ENCODE measurements around the gene G3BP1. TPM values are rescaled to one million over a fixed set of nuclear protein-coding genes. Genes with fewer than 3 reads are reported as not detected.

Gene G3BP1
- total and polyA plus RNA-seq, 2 of the 13 experiments (the other 11 are each of a cell fraction or from before 2014, with no cell fraction given): 36.7 to 320 TPM

DNA sequence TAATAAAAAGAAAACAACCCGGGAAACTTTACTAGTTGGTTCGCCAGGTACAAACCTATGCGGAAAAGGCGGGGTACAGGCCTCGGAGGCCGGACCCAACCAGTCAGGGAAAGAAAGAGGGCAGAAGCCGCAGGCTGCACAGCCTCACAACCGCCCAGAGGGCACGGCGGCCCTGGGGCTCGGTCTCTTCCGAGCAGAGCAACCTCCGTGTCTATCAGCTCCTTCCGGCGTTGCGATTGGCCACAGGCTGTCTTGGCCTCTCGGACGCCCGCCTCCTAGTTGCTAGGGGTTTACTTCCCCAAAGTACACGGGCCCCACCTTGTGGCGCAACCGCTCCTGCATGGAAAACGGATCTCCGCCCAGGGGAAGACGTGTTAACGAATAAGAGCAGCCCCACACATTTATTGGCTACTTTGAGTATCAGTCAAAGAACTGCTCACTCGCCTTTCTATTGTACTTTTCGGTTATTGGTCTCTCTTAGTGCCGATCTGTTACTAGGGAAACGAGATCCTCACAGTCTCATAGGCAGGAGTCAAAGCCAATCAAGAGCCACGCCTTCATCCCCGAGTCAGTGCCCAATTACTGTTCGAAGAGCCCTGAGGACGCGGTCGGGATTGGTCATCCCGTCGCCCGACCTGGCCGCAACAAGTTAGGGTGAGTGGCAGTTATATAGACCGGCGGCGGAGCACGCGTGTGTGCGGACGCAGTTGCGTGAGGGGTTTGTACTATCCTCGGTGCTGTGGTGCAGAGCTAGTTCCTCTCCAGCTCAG, at the start of gene G3BP1 (continued):
- TF ChIP-seq HNRNPUL1 (IDR thresholded peaks at IDR 0.05; ENCODE audit: low read depth, low read length) (no peak), LCORL (IDR thresholded peaks at IDR 0.05) (no peak), LCORL (CRISPR knock-in tag; IDR thresholded peaks at IDR 0.05) (no peak), TEAD2 (CRISPR knock-in tag; IDR thresholded peaks at IDR 0.05) (0 out of 2 replicates have a peak, but pooled peaks have one; percentile 32), GFI1 (CRISPR knock-in tag; IDR thresholded peaks at IDR 0.05; ENCODE audit: borderline replicate concordance) (no peak), ZNF33A (CRISPR knock-in tag; IDR thresholded peaks at IDR 0.05; ENCODE audit: borderline replicate concordance) (no peak), MAFF (IDR thresholded peaks at IDR 0.05; ENCODE audit: low read depth, low read length) (0 out of 2 replicates have a peak, but pooled peaks have one; percentile 1), AGO1 (IDR thresholded peaks at IDR 0.05; ENCODE audit: low read depth, low read length, poor library complexity, severe bottlenecking) (no peak), NFYC (CRISPR knock-in tag; IDR thresholded peaks at IDR 0.05) (peak; percentile 99), ZNF367 (CRISPR knock-in tag; IDR thresholded peaks at IDR 0.05; ENCODE audit: borderline replicate concordance) (peak; percentile 72; the same call in 1 of the 2 replicates), PAF1 (CRISPR knock-in tag; IDR thresholded peaks at IDR 0.05) (no peak), ERF (CRISPR knock-in tag; IDR thresholded peaks at IDR 0.05) (peak; percentile 59), ZMAT3 (CRISPR knock-in tag; conservative IDR thresholded peaks at IDR 0.05) (peak; percentile 74; the same call in 1 of the 2 replicates), SMAD9 (CRISPR knock-in tag; IDR thresholded peaks at IDR 0.05) (no peak), PCBP1 (IDR thresholded peaks at IDR 0.05; ENCODE audit: borderline replicate concordance, low read depth, low read length) (0 out of 2 replicates have a peak, but pooled peaks have one; percentile 76), ZFP62 (CRISPR knock-in tag; IDR thresholded peaks at IDR 0.05) (no peak), ZFP37 (CRISPR knock-in tag; IDR thresholded peaks at IDR 0.05; ENCODE audit: borderline replicate concordance) (0 out of 2 replicates have a peak, but pooled peaks have one; percentile 48), ZFP36 (IDR thresholded peaks at IDR 0.05; ENCODE audit: borderline replicate concordance, low read depth, low read length, partially characterized antibody) (no peak), NPAS2 (CRISPR knock-in tag; IDR thresholded peaks at IDR 0.05; ENCODE audit: borderline replicate concordance) (no peak), ZNF816 (CRISPR knock-in tag; IDR thresholded peaks at IDR 0.05; ENCODE audit: borderline replicate concordance) (no peak), ZNF234 (CRISPR knock-in tag; conservative IDR thresholded peaks at IDR 0.05) (no peak), SPEN (CRISPR knock-in tag; IDR thresholded peaks at IDR 0.05; ENCODE audit: low read depth) (no peak; the same call in none of the 2 replicates)
- TF ChIP-seq, protein P1, sequence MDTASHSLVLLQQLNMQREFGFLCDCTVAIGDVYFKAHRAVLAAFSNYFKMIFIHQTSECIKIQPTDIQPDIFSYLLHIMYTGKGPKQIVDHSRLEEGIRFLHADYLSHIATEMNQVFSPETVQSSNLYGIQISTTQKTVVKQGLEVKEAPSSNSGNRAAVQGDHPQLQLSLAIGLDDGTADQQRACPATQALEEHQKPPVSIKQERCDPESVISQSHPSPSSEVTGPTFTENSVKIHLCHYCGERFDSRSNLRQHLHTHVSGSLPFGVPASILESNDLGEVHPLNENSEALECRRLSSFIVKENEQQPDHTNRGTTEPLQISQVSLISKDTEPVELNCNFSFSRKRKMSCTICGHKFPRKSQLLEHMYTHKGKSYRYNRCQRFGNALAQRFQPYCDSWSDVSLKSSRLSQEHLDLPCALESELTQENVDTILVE (CRISPR knock-in tag; IDR thresholded peaks at IDR 0.05): 0 out of 2 replicates have a peak, but pooled peaks have one; percentile 48
- TF ChIP-seq, protein P2, sequence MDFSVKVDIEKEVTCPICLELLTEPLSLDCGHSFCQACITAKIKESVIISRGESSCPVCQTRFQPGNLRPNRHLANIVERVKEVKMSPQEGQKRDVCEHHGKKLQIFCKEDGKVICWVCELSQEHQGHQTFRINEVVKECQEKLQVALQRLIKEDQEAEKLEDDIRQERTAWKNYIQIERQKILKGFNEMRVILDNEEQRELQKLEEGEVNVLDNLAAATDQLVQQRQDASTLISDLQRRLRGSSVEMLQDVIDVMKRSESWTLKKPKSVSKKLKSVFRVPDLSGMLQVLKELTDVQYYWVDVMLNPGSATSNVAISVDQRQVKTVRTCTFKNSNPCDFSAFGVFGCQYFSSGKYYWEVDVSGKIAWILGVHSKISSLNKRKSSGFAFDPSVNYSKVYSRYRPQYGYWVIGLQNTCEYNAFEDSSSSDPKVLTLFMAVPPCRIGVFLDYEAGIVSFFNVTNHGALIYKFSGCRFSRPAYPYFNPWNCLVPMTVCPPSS (IDR thresholded peaks at IDR 0.05): no peak
- TF ChIP-seq, protein P3, sequence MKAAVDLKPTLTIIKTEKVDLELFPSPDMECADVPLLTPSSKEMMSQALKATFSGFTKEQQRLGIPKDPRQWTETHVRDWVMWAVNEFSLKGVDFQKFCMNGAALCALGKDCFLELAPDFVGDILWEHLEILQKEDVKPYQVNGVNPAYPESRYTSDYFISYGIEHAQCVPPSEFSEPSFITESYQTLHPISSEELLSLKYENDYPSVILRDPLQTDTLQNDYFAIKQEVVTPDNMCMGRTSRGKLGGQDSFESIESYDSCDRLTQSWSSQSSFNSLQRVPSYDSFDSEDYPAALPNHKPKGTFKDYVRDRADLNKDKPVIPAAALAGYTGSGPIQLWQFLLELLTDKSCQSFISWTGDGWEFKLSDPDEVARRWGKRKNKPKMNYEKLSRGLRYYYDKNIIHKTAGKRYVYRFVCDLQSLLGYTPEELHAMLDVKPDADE (CRISPR knock-in tag; IDR thresholded peaks at IDR 0.05): no peak; the same call in 1 of the 2 replicates

Data from HepG2 (cell line).